BLaER1 treated with 17β-estradiol and CSF1 and Interleukin-3, amounts not matched to agents 10 nM and 100 nM (cell line): Measurements from ENCODE around the gene RECQL5.

Experiments used
- H3K27ac ChIP-seq, 11 experiments: shearing (Covaris generic); formaldehyde crosslinking; 2 replicates each; pipeline ENCODE4 v1.8.1; 2022
- H3K27me3 ChIP-seq, 11 experiments: shearing (Covaris generic); formaldehyde crosslinking; 2 replicates each; pipeline ENCODE4 v1.8.1; 2022
- H3K36me3 ChIP-seq, 11 experiments: shearing (Covaris generic); formaldehyde crosslinking; 2 replicates each; pipeline ENCODE4 v1.8.1; 2022
- H3K4me1 ChIP-seq, 10 experiments: shearing (Covaris generic); formaldehyde crosslinking; 2 replicates each; pipeline ENCODE4 v1.8.1; 2022
- H3K4me2 ChIP-seq, 11 experiments: shearing (Covaris generic); formaldehyde crosslinking; 2 replicates each; pipeline ENCODE4 v1.8.1; 2022
- H3K4me3 ChIP-seq, 10 experiments: shearing (Covaris generic); formaldehyde crosslinking; 2 replicates each; pipeline ENCODE4 v1.8.1; 2022
- H3K9ac ChIP-seq, 11 experiments: shearing (Covaris generic); formaldehyde crosslinking; 2 replicates each; pipeline ENCODE4 v1.8.1; 2022
- H3K9me3 ChIP-seq, 11 experiments: shearing (Covaris generic); formaldehyde crosslinking; replicated peaks in 1 of 11; 2 replicates each; pipeline ENCODE4 v1.8.1; 2022
- H4K20me1 ChIP-seq, 11 experiments: shearing (Covaris generic); formaldehyde crosslinking; 2 replicates each; pipeline ENCODE4 v1.8.1; 2022
- Cebpa-rat ChIP-seq, 11 experiments: shearing (Covaris generic); IDR thresholded peaks; 2 replicates each; pipeline ENCODE4 v1.8.1; 2022

The RECQL5 gene

DNA sequence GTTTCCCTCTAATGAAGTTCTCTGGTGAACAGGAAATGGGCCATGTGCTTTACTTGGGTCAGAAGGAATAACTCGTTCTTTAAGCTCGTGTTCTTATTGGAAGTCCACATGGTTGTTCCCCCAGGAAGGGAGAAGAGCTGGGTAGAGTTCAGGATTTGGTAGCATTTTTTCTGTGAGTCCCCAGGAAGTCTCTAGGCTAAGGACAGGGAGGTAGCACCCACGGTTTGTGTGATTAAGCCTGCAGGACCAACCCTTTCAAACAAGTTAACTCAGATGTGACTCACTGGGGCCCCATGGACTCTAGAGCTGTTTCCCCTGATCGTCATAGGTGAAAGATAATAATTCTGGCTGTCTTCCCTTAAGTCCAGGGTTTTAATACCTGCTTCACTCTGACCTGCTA, 16.6 kb upstream of the RECQL5 start:
- TF ChIP-seq Cebpa-rat (IDR thresholded peaks at IDR 0.05) = no peak
- H3K4me3 ChIP-seq = no peak overlapping the region
- no peaks in the 10 kb centered on the region for H3K9me3 ChIP-seq
- H3K27ac ChIP-seq = peak overlapping the region; percentile 3 to 97 (median 93); a peak in 20 of 22 replicates
- peak overlapping the region in 1 of 11 experiments; percentile 20; a peak in 1 of 22 replicates for H3K9ac ChIP-seq
- no peaks in the 10 kb centered on the region for H3K27me3 ChIP-seq
- H4K20me1 ChIP-seq = peaks cover 0 to 19% (median 0%) of the 10 kb centered on the region in 11 experiments; a peak in 3 of 22 replicates
- H3K4me1 ChIP-seq = peaks cover 52 to 90% (median 63%) of the 10 kb centered on the region in 10 experiments
- H3K36me3 ChIP-seq = peaks cover 10 to 53% (median 32%) of the 10 kb centered on the region in 11 experiments
- peak overlapping the region; percentile 84 to 98 (median 94) for H3K4me2 ChIP-seq

DNA sequence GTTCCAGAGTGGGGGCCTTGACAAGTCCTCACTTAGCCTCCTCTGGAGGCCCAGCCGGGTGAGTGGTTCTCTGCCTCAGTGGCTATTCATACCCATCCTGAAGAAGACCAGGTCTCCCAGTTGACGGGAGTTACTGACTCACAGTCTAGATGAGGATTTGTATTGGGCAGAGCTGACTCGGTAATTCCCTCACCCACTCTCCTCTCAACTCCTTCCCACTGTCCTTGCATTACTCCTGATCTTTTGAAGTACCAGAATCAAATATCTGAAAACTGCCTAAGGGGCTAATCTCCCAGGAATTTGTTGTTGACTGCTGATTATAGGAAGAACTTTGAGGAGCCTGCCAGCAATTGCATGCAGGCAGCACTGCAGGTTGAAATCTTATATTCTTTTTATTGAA, 14.3 kb upstream of the RECQL5 start:
- peak overlapping the region in 7 of 11 experiments; percentile 2 to 42 (median 29); a peak in 5 of 22 replicates for H3K9ac ChIP-seq
- TF ChIP-seq Cebpa-rat (IDR thresholded peaks at IDR 0.05) = no peak
- H4K20me1 ChIP-seq = peaks cover 0 to 26% (median 0%) of the 10 kb centered on the region in 11 experiments; a peak in 3 of 22 replicates
- no peak overlapping the region for H3K4me3 ChIP-seq
- H3K9me3 ChIP-seq = no peaks in the 10 kb centered on the region
- H3K4me2 ChIP-seq = peak overlapping the region in 3 of 11 experiments; percentile 16 to 38 (median 31); a peak in 5 of 22 replicates
- H3K27me3 ChIP-seq = no peaks in the 10 kb centered on the region
- H3K4me1 ChIP-seq = peaks cover 29 to 90% (median 48%) of the 10 kb centered on the region in 10 experiments
- H3K27ac ChIP-seq = peak overlapping the region in 6 of 11 experiments; percentile 9 to 46 (median 26); a peak in 6 of 22 replicates
- H3K36me3 ChIP-seq = peaks cover 18 to 76% (median 51%) of the 10 kb centered on the region in 11 experiments

DNA sequence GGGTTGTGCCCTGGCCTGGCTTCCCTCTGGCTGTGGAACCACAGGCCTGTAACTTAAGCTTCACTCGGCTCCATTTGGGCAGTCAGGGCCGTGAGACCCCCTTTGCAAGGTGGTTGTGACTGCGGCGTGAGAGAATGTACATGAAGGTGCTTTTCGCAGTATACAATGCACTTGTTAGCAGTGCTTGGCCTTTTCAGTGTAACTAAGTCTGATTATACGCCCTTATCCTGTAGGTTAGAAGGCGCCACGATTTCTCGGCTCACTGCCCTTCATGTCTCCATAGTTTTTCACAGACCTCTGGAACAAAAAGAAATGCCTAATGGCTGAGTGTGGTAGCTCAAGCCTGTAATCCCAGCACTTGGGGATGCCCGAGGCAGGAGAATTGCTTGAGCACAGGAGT, 13.5 kb upstream of the RECQL5 start:
- H3K9ac ChIP-seq = peak overlapping the region in 10 of 11 experiments; percentile 2 to 52 (median 30); a peak in 10 of 22 replicates
- H3K36me3 ChIP-seq = peaks cover 18 to 85% (median 60%) of the 10 kb centered on the region in 11 experiments
- peaks cover 20 to 90% (median 46%) of the 10 kb centered on the region in 10 experiments for H3K4me1 ChIP-seq
- peak overlapping the region in 2 of 11 experiments; percentile 38 to 49; a peak in 3 of 22 replicates for H3K4me2 ChIP-seq
- H4K20me1 ChIP-seq = peaks cover 0 to 26% (median 0%) of the 10 kb centered on the region in 11 experiments; a peak in 3 of 22 replicates
- H3K27me3 ChIP-seq = no peaks in the 10 kb centered on the region
- peak overlapping the region in 8 of 11 experiments; percentile 9 to 46 (median 26); a peak in 10 of 22 replicates for H3K27ac ChIP-seq
- no peak for TF ChIP-seq Cebpa-rat (IDR thresholded peaks at IDR 0.05)
- no peak overlapping the region for H3K4me3 ChIP-seq
- H3K9me3 ChIP-seq = no peaks in the 10 kb centered on the region

DNA sequence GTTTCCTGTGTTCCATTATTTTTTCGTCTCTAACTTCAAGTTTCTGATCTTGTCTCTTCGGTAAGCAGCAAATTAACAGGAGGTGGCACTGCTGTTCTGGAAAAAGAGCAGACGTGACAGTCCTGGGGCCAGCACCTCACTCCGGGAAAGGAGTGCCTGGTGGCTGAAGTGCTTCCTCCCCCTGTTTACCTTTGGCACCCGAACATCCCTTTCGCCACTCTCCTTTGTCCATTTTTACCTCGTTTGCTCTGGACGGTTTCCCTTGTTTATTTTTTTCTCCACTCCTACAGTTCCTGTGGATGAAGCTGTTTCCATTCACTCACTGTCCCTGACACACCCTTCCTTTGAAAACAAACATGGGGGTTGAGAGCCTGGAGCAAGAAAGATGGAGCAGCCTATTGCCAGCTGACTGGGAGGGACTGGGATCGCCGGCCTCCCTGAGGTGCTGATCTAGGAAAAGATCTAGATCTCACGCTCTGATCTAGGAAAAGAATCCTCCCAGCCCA, 12.8 kb upstream of the RECQL5 start:
- no peaks in the 10 kb centered on the region for H3K27me3 ChIP-seq
- H4K20me1 ChIP-seq = peaks cover 0 to 27% (median 0%) of the 10 kb centered on the region in 11 experiments; a peak in 3 of 22 replicates
- peak overlapping the region in 8 of 11 experiments; percentile 4 to 46 (median 25); a peak in 10 of 22 replicates for H3K27ac ChIP-seq
- no peaks in the 10 kb centered on the region for H3K9me3 ChIP-seq
- peaks cover 14 to 90% (median 46%) of the 10 kb centered on the region in 10 experiments for H3K4me1 ChIP-seq
- peak overlapping the region in 5 of 11 experiments; percentile 25 to 49 (median 40); a peak in 9 of 22 replicates for H3K4me2 ChIP-seq
- peak overlapping the region in 10 of 11 experiments; percentile 2 to 52 (median 34); a peak in 10 of 22 replicates for H3K9ac ChIP-seq
- TF ChIP-seq Cebpa-rat (IDR thresholded peaks at IDR 0.05) = no peak
- peaks cover 18 to 85% (median 60%) of the 10 kb centered on the region in 11 experiments for H3K36me3 ChIP-seq
- H3K4me3 ChIP-seq = no peak overlapping the region

DNA sequence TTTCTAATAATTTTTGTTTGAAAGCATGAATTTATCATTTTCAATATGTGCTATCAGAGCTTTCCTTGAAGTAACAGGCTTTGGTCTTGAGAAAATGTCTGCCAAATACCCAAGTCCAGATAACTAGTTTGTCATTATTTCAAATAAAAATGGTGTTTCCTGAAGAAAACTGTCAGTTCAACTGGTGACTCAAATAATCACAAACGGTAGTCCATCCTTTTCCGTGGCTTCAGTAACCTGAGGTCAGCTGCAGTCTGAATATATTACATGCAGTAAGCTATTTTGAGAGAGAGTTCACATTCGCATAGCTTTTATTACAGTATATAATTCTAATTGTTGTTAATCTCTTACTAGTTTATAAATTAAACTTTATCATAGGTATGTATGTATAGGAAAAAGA, 9.5 kb upstream of the RECQL5 start:
- Histone ChIP-seq H3K36me3 (peaks cover 49 to 95% (median 84%) of the 10 kb centered on the region in 11 experiments), H3K9ac (peak overlapping the region in 4 of 11 experiments; percentile 8 to 75 (median 42); a peak in 1 of 22 replicates), H3K4me1 (peaks cover 5 to 73% (median 31%) of the 10 kb centered on the region in 10 experiments; a peak in 17 of 20 replicates), H3K4me2 (peak overlapping the region in 2 of 11 experiments; percentile 25 to 49; a peak in 2 of 22 replicates), H3K4me3 (no peak overlapping the region), H4K20me1 (peaks cover 0 to 60% (median 15%) of the 10 kb centered on the region in 11 experiments; a peak in 13 of 22 replicates), H3K9me3 (no peaks in the 10 kb centered on the region), H3K27me3 (no peaks in the 10 kb centered on the region), H3K27ac (peak overlapping the region in 6 of 11 experiments; percentile 31 to 81 (median 66); a peak in 4 of 22 replicates)
- no peak for TF ChIP-seq Cebpa-rat (IDR thresholded peaks at IDR 0.05)

DNA sequence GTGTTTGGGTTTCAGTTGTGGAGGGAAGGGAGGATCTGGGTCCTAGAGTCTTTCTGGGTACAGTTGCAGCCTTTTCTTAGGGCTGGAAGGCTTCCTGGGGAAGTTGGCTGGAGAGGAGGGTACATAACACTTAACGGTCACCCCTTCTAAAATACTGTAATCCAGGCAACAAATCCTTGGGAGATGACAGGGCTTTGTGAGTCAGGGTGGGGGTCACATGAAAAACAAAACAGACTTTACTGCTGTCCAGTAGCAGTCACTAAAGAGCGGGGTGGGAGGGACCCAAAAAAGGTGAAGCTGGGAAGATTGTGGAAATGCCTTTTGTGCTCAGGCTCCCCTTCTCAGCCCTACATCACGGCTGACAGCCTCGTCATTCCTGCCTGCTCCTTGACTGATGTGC, 6.5 kb upstream of the RECQL5 start:
- Histone ChIP-seq H3K4me2 (no peak overlapping the region), H3K4me1 (peaks cover 8 to 56% (median 31%) of the 10 kb centered on the region in 10 experiments), H3K4me3 (no peak overlapping the region), H3K27me3 (no peaks in the 10 kb centered on the region), H3K36me3 (peaks cover 64 to 95% (median 87%) of the 10 kb centered on the region in 11 experiments), H3K9me3 (no peaks in the 10 kb centered on the region), H3K9ac (peak overlapping the region in 4 of 11 experiments; percentile 22 to 75 (median 30); a peak in 3 of 22 replicates), H4K20me1 (peaks cover 0 to 69% (median 26%) of the 10 kb centered on the region in 11 experiments; a peak in 15 of 22 replicates), H3K27ac (peak overlapping the region in 4 of 11 experiments; percentile 78 to 86 (median 83); a peak in 7 of 22 replicates)
- TF ChIP-seq Cebpa-rat (IDR thresholded peaks at IDR 0.05) = no peak

DNA sequence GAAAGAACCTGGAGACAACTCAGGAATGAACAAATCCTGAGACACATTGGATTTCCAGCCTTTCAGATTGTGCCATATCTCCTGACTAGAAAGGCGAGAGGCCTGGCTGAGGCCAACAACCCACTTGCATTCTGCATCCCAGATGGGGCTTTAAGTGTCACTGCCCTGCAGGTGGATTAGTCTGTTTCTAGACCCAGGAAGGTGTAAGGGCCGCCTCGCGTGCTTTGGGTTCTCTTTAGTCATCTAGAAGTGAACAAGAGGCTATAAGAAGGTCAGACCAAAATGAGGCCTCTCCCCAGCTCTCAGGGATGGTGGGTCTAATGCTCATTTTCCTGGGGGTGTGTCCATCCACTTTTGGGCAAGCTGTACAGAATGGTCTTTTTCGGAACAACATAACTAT, 5.1 kb upstream of the RECQL5 start:
- Histone ChIP-seq H3K4me1 (peaks cover 15 to 48% (median 30%) of the 10 kb centered on the region in 10 experiments), H3K9ac (peak overlapping the region in 1 of 11 experiments; percentile 33; a peak in 1 of 22 replicates), H3K9me3 (no peaks in the 10 kb centered on the region), H3K27me3 (no peaks in the 10 kb centered on the region), H4K20me1 (peaks cover 0 to 73% (median 26%) of the 10 kb centered on the region in 11 experiments; a peak in 15 of 22 replicates), H3K27ac (no peak overlapping the region), H3K4me3 (no peak overlapping the region), H3K36me3 (peaks cover 57 to 84% (median 76%) of the 10 kb centered on the region in 11 experiments), H3K4me2 (no peak overlapping the region)
- no peak for TF ChIP-seq Cebpa-rat (IDR thresholded peaks at IDR 0.05)

DNA sequence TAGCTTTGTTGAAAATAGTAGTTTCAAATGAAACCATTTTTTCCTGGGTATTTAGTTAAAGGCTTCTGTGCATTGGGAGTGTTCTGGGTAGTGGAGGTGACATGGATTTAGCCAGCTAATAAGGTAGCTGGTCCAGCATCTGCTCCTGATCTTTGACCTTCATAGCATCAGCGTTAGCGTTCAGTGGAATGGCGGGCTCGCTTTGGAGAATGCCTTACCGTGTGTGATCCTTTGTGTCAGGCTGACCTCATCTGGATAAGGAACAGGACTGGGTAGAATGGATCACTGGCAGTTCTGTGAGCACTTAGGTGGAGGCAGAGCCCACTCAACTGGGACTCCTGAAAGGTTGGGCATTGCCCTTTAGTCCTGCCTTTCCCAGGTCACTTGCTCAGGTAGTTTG, 3.9 kb upstream of the RECQL5 start:
- no peak for TF ChIP-seq Cebpa-rat (IDR thresholded peaks at IDR 0.05)
- H3K9ac ChIP-seq = peak overlapping the region in 4 of 11 experiments; percentile 8 to 39 (median 24); a peak in 4 of 22 replicates
- no peak overlapping the region for H3K4me3 ChIP-seq
- H3K4me1 ChIP-seq = peaks cover 23 to 44% (median 35%) of the 10 kb centered on the region in 10 experiments
- peaks cover 0 to 73% (median 26%) of the 10 kb centered on the region in 11 experiments; a peak in 15 of 22 replicates for H4K20me1 ChIP-seq
- H3K9me3 ChIP-seq = no peaks in the 10 kb centered on the region
- no peak overlapping the region for H3K27ac ChIP-seq
- H3K4me2 ChIP-seq = no peak overlapping the region
- H3K27me3 ChIP-seq = no peaks in the 10 kb centered on the region
- peaks cover 57 to 73% (median 67%) of the 10 kb centered on the region in 11 experiments for H3K36me3 ChIP-seq

- H3K9me3 ChIP-seq = no peaks in the 10 kb centered on the region
- peak overlapping the region; percentile 86 to 94 (median 91); a peak in 21 of 22 replicates for H3K9ac ChIP-seq
- no peaks in the 10 kb centered on the region for H3K27me3 ChIP-seq
- H3K27ac ChIP-seq = peak overlapping the region in 4 of 11 experiments; percentile 86 to 91 (median 88); a peak in 4 of 22 replicates
- H3K4me1 ChIP-seq = peaks cover 22 to 40% (median 36%) of the 10 kb centered on the region in 10 experiments
- peaks cover 52 to 64% (median 55%) of the 10 kb centered on the region in 11 experiments for H3K36me3 ChIP-seq
- peaks cover 0 to 60% (median 24%) of the 10 kb centered on the region in 11 experiments; a peak in 15 of 22 replicates for H4K20me1 ChIP-seq
- no peak for TF ChIP-seq Cebpa-rat (IDR thresholded peaks at IDR 0.05)
- peak overlapping the region; percentile 77 to 97 (median 92); a peak in 19 of 20 replicates for H3K4me3 ChIP-seq
- H3K4me2 ChIP-seq = peak overlapping the region; percentile 81 to 92 (median 89)
These were observed 1.5 kb upstream of the RECQL5 start for GRCh38 chr17:75668489-75668888.
